ENCODE results near the gene MEGF11. TPM values are rescaled to one million over a fixed set of nuclear protein-coding genes. Genes with fewer than 3 reads are reported as not detected.
"Not testable (repeated sequence)": the region's sequence is repeated elsewhere in the genome, so short reads cannot be mapped to it uniquely, and the experiment has no call there.

MEGF11 gene
- total RNA-seq, 4 donors from 2014 or later = 2.4 to 8.5 (median 4.3) TPM

- H3K9me3 ChIP-seq = no peaks in the 10 kb centered on the region
- H3K4me1 ChIP-seq = peaks cover 11% of the 10 kb centered on the region
- DNase-seq (ENCODE audit: low spot score in 2 of 2) = no peak
- 67% methylated on average over 2 of the region's 5 CpGs for WGBS
- H3K4me3 ChIP-seq = no peak overlapping the region
- no peak overlapping the region for H3K27ac ChIP-seq
- no peaks in the 10 kb centered on the region for H3K36me3 ChIP-seq
- H3K27me3 ChIP-seq = peaks cover 49% of the 10 kb centered on the region
- TF ChIP-seq POLR2A (IDR thresholded peaks at IDR 0.05) (no peak), CTCF (IDR thresholded peaks at IDR 0.05) (peak; percentile 45 to 75)
These were observed 272.6 kb downstream of the MEGF11 start for GRCh38 chr15:65980824-65981456.

- no peak overlapping the region for H3K4me3 ChIP-seq
- peaks cover 11% of the 10 kb centered on the region for H3K4me1 ChIP-seq
- DNase-seq (ENCODE audit: low spot score in 2 of 2) = no peak
- 42% methylated on average over 2 of the region's 2 CpGs for WGBS
- H3K27ac ChIP-seq = no peak overlapping the region
- H3K36me3 ChIP-seq = no peaks in the 10 kb centered on the region
- peaks cover 43% of the 10 kb centered on the region for H3K27me3 ChIP-seq
- no peaks in the 10 kb centered on the region for H3K9me3 ChIP-seq
- no peak for TF ChIP-seq EP300 (IDR thresholded peaks at IDR 0.05)
- TF ChIP-seq POLR2A (IDR thresholded peaks at IDR 0.05) = no peak
- TF ChIP-seq CTCF (IDR thresholded peaks at IDR 0.05) = no peak
- TF ChIP-seq POLR2AphosphoS5 (IDR thresholded peaks at IDR 0.05) = no peak
These were observed 273.7 kb downstream of the MEGF11 start for GRCh38 chr15:65979837-65980236.

- H3K9me3 ChIP-seq = no peaks in the 10 kb centered on the region
- no peak overlapping the region for H3K4me3 ChIP-seq
- 64% methylated on average over 7 of the region's 7 CpGs for WGBS
- H3K4me1 ChIP-seq = peaks cover 11% of the 10 kb centered on the region
- no peaks in the 10 kb centered on the region for H3K36me3 ChIP-seq
- no peak overlapping the region for H3K27ac ChIP-seq
- H3K27me3 ChIP-seq = peaks cover 42% of the 10 kb centered on the region
- no peak for TF ChIP-seq EP300 (IDR thresholded peaks at IDR 0.05)
- TF ChIP-seq POLR2AphosphoS5 (IDR thresholded peaks at IDR 0.05) = no peak
- no peak for TF ChIP-seq CTCF (IDR thresholded peaks at IDR 0.05)
- no peak for TF ChIP-seq POLR2A (IDR thresholded peaks at IDR 0.05)
- no peak for DNase-seq (ENCODE audit: low spot score in 2 of 2)
These were observed 274.2 kb downstream of the MEGF11 start for GRCh38 chr15:65979316-65979715.

- no peak overlapping the region for H3K27ac ChIP-seq
- H3K36me3 ChIP-seq = no peaks in the 10 kb centered on the region
- H3K27me3 ChIP-seq = peaks cover 32% of the 10 kb centered on the region
- no peak overlapping the region for H3K4me3 ChIP-seq
- no peak for TF ChIP-seq POLR2AphosphoS5 (IDR thresholded peaks at IDR 0.05)
- no peak for TF ChIP-seq CTCF (IDR thresholded peaks at IDR 0.05)
- 67% methylated on average over 1 of the region's 1 CpG for WGBS
- no peak for DNase-seq (ENCODE audit: low spot score in 2 of 2)
- H3K4me1 ChIP-seq = peaks cover 11% of the 10 kb centered on the region
- H3K9me3 ChIP-seq = no peaks in the 10 kb centered on the region
These were observed 275.4 kb downstream of the MEGF11 start for GRCh38 chr15:65978110-65978509.

- H3K36me3 ChIP-seq; H3K27ac ChIP-seq; H3K9me3 ChIP-seq; DNase-seq (ENCODE audit: low spot score in 2 of 2); H3K4me3 ChIP-seq; H3K4me1 ChIP-seq: not testable (repeated sequence)
- H3K27me3 ChIP-seq = peaks cover 15% of the 10 kb centered on the region
- 83% methylated on average over 7 of the region's 7 CpGs for WGBS
These were observed 277.4 kb downstream of the MEGF11 start for GRCh38 chr15:65976196-65976595.

GRCh38 chr15:65971741-65971995, 281.9 kb downstream of the MEGF11 start:
- Histone ChIP-seq H3K36me3 (no peaks in the 10 kb centered on the region), H3K9me3 (no peaks in the 10 kb centered on the region), H3K27me3 (peaks cover 42% of the 10 kb centered on the region), H3K27ac (no peak overlapping the region), H3K4me1 (no peaks in the 10 kb centered on the region), H3K4me3 (no peak overlapping the region)
- DNase-seq (ENCODE audit: low spot score in 2 of 2) = no peak
- TF ChIP-seq CTCF (IDR thresholded peaks at IDR 0.05) (no peak), POLR2AphosphoS5 (IDR thresholded peaks at IDR 0.05) (no peak), EP300 (IDR thresholded peaks at IDR 0.05) (no peak), POLR2A (IDR thresholded peaks at IDR 0.05) (no peak)
